GM18519 (cell line): Measurements from ENCODE around the gene CHMP1A.

Source experiments
- ATAC-seq: cut with Tn5 transposase; IDR thresholded peaks from one replicate; pipeline ENCODE4 v1.9.1; 2021; ENCODE audit warnings: mild to moderate bottlenecking, moderate library complexity; ENCODE audit not compliant: unreplicated experiment, low FRiP score

The CHMP1A gene

GRCh38 chr16:89607937-89608740 is 49.4 kb downstream of the CHMP1A start:
- no peak for ATAC-seq

- ATAC-seq = no peak
Observed at GRCh38 chr16:89607453-89607852, 50.1 kb downstream of the CHMP1A start.

- ATAC-seq = no peak
Observed at GRCh38 chr16:89606006-89606405, 51.5 kb downstream of the CHMP1A start.

- no peak for ATAC-seq
Observed at GRCh38 chr16:89605186-89605970, 52.1 kb downstream of the CHMP1A start.

- no peak for ATAC-seq
Observed at GRCh38 chr16:89604764-89605163, 52.7 kb downstream of the CHMP1A start.

GRCh38 chr16:89602952-89603590 is 54.4 kb downstream of the CHMP1A start:
- no peak for ATAC-seq

- no peak for ATAC-seq
Observed at GRCh38 chr16:89602273-89602951, 55.1 kb downstream of the CHMP1A start.

- ATAC-seq = no peak
Observed at GRCh38 chr16:89601906-89602272, 55.6 kb downstream of the CHMP1A start.

GRCh38 chr16:89600956-89601355 is 56.6 kb downstream of the CHMP1A start:
- ATAC-seq = no peak

- ATAC-seq = no peak
Observed at GRCh38 chr16:89600427-89600826, 57.1 kb downstream of the CHMP1A start.

GRCh38 chr16:89599902-89600301 is 57.6 kb downstream of the CHMP1A start:
- ATAC-seq = no peak

GRCh38 chr16:89599451-89599858 is 58.1 kb downstream of the CHMP1A start:
- no peak for ATAC-seq

- ATAC-seq = no peak
Observed at GRCh38 chr16:89598199-89598598, 59.3 kb downstream of the CHMP1A start.

GRCh38 chr16:89596957-89597649 is 60.4 kb downstream of the CHMP1A start:
- no peak for ATAC-seq

GRCh38 chr16:89596061-89596689 is 61.3 kb downstream of the CHMP1A start:
- no peak for ATAC-seq

GRCh38 chr16:89595330-89596060 is 62.0 kb downstream of the CHMP1A start:
- no peak for ATAC-seq
